Vagina (tissue), 2 donors: ENCODE measurements around the gene APP.

Experiments used
- POLR2A ChIP-seq, 2 donors: fragments of 450-650 bp; IDR thresholded peaks; one replicate each; pipeline ENCODE4 v1.6.1; 2017; ENCODE audit warnings: antibody characterized with exemption in 2 of 2, mild to moderate bottlenecking in 2 of 2, moderate library complexity in 2 of 2
- TF ChIP-seq, protein P1 (sequence below), 3 experiments: fragments of 450-650 bp in 2 of 3; fragments of 200-600 bp in 1 of 3; sonication (generic) in 1 of 3; IDR thresholded peaks; one replicate each; pipeline ENCODE4 v1.5.1; 2017 to 2019; ENCODE audit warnings: antibody characterized with exemption in 3 of 3, mild to moderate bottlenecking in 2 of 3, moderate library complexity in 2 of 3

DNA sequence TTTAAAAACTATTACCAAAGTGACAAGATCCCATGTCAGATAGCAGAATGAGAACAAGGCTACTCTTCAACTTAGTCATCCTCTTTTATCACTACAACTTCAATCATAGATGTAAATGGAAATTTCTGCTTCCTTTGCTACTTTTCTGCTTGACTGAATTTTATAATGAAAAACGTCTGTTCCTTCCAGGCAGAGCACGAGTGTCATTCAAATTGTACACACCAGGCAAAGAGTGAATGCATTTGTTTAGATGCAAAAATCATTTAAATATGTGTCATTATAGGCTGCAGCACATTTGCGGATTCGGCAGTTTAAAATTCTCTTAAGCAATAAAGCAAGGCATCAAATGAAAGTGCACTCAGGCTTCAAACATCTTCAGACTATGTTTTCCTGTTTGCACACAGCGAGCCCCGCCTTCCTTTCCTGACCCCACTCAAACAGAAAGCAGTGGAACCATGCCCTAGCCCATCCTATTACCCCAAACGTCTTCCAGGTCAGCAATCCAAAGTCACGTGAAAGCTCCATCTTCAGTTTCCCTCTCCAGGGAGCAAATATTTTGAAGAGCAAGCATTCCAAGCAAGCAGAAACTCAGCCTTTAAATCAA, 99.6 kb downstream of the APP start:
- TF ChIP-seq, protein P1, sequence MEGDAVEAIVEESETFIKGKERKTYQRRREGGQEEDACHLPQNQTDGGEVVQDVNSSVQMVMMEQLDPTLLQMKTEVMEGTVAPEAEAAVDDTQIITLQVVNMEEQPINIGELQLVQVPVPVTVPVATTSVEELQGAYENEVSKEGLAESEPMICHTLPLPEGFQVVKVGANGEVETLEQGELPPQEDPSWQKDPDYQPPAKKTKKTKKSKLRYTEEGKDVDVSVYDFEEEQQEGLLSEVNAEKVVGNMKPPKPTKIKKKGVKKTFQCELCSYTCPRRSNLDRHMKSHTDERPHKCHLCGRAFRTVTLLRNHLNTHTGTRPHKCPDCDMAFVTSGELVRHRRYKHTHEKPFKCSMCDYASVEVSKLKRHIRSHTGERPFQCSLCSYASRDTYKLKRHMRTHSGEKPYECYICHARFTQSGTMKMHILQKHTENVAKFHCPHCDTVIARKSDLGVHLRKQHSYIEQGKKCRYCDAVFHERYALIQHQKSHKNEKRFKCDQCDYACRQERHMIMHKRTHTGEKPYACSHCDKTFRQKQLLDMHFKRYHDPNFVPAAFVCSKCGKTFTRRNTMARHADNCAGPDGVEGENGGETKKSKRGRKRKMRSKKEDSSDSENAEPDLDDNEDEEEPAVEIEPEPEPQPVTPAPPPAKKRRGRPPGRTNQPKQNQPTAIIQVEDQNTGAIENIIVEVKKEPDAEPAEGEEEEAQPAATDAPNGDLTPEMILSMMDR (IDR thresholded peaks at IDR 0.05): no peak
- TF ChIP-seq POLR2A (IDR thresholded peaks at IDR 0.05): no peak
